Kidney epithelial cell (primary cell): ENCODE results near the gene CHAC1. TPM values are rescaled to one million over a fixed set of nuclear protein-coding genes. Genes with fewer than 3 reads are reported as not detected.

Source experiments
- DNase-seq: peaks from one replicate; pipeline ENCODE4 v3.0.0-alpha.2; 2010; ENCODE audit warnings: low read depth
- H3K27me3 ChIP-seq: 2 replicates; pipeline ENCODE4 v1.6.0; 2011; ENCODE audit warnings: low read length; ENCODE audit not compliant: control insufficient read depth, insufficient read depth
- H3K36me3 ChIP-seq: 2 replicates; pipeline ENCODE4 v1.5.1; 2011; ENCODE audit warnings: low read length; ENCODE audit not compliant: control insufficient read depth, insufficient read depth
- H3K4me3 ChIP-seq: 2 replicates; pipeline ENCODE4 v1.5.1; 2011; ENCODE audit warnings: low read depth, mild to moderate bottlenecking, control low read depth, low read length
- CTCF ChIP-seq: IDR thresholded peaks from 2 replicates; pipeline ENCODE4 v1.5.1; 2011; ENCODE audit warnings: mild to moderate bottlenecking, moderate library complexity, low read length, control low read depth, inconsistent platforms; ENCODE audit not compliant: insufficient read depth, poor library complexity, severe bottlenecking
- total RNA-seq: library from RNA; depleted of rRNA; stranded (reverse); fragments of >200 nt; gene quantifications from 2 replicates; pipeline ENCODE4 v1.2.3, GENCODE V29; 2015

CHAC1 gene
- total RNA-seq, 1 donor from 2014 or later: 84.4 TPM

- H3K27me3 ChIP-seq: peaks cover 52% of the 10 kb centered on the region
- no peak overlapping the region for H3K4me3 ChIP-seq
- no peak for TF ChIP-seq CTCF
- no peaks in the 10 kb centered on the region for H3K36me3 ChIP-seq
- DNase-seq: no peak
Observed at GRCh38 chr15:40933517-40933902, 19.8 kb upstream of the CHAC1 start.

DNA sequence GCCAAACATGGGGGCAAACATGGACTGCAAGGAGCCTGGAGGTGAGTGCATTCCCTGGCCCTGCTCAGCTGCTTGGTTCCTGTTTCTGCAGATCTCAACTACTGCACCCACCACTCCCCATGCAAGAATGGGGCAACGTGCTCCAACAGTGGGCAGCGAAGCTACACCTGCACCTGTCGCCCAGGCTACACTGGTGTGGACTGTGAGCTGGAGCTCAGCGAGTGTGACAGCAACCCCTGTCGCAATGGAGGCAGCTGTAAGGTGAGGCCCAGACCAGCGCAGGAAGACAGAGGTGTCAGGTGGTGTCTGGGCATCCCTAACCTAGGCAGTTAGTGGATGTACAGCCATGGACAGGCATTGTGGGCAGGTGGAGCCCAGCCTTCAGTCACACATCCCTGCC, 18.8 kb upstream of the CHAC1 start:
- no peak for TF ChIP-seq CTCF
- H3K4me3 ChIP-seq: no peak overlapping the region
- H3K36me3 ChIP-seq: no peaks in the 10 kb centered on the region

GRCh38 chr15:40936234-40936708, 17.0 kb upstream of the CHAC1 start:
- no peak for TF ChIP-seq CTCF
- Histone ChIP-seq H3K4me3 (no peak overlapping the region), H3K27me3 (peaks cover 26% of the 10 kb centered on the region), H3K36me3 (no peaks in the 10 kb centered on the region)
- no peak for DNase-seq

More for the DNA sequence above, 18.8 kb upstream of the CHAC1 start:
- peaks cover 43% of the 10 kb centered on the region for H3K27me3 ChIP-seq
- no peak for DNase-seq

DNA sequence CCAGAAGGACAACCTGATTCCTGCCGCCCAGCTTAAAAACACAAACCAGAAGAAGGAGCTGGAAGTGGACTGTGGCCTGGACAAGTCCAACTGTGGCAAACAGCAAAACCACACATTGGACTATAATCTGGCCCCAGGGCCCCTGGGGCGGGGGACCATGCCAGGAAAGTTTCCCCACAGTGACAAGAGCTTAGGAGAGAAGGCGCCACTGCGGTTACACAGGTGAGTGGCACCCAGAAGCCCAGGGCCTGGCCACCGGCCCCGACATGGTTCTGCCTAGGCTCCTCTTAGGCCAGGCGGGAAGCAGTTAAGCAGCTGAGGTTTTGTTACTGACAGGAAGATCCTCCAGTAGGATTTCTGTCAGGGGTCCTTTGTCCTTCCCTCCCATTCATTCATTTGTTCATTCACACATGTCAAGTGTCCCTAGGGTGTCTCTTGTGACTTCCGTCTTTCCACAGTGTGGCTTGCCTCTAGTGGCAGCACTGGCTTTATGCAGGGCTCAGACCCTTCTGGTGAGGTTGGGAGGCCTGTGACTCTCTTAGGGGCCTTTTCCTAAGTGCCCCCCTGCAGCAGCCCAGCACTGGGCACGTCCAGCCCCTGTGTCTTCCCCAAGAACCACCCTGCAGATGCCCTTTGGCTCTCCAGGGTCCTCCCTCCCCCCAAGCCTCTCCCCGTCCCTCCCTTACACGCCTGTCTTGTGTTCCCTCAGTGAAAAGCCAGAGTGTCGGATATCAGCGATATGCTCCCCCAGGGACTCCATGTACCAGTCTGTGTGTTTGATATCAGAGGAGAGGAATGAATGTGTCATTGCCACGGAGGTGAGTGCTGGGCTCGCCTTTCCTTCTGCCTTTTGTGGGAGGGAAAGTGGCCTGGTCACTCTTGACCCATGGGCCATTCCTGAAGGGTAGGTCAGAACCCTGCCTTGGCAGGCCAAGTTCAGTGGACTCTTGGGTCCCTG, 16.3 kb upstream of the CHAC1 start:
- no peak for TF ChIP-seq CTCF
- Histone ChIP-seq H3K36me3 (no peaks in the 10 kb centered on the region), H3K4me3 (no peak overlapping the region), H3K27me3 (peaks cover 18% of the 10 kb centered on the region)
- no peak for DNase-seq

DNA sequence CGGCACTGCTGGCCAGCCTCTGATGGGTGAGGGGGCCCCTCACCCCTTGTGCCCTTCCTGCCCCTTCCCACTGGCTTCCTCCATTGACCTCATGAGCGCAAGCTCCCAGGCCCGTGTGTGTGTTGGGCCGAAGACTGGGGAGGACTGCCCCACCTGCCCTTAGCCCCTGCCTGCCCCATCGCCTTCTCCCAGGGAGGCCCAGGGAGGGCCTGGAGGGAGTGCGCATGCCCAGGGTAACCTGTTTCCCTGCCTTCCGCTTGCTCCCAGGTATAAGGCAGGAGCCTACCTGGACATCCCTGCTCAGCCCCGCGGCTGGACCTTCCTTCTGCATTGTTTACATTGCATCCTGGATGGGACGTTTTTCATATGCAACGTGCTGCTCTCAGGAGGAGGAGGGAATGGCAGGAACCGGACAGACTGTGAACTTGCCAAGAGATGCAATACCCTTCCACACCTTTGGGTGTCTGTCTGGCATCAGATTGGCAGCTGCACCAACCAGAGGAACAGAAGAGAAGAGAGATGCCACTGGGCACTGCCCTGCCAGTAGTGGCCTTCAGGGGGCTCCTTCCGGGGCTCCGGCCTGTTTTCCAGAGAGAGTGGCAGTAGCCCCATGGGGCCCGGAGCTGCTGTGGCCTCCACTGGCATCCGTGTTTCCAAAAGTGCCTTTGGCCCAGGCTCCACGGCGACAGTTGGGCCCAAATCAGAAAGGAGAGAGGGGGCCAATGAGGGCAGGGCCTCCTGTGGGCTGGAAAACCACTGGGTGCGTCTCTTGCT, 15.3 kb upstream of the CHAC1 start:
- peak; percentile 64 for TF ChIP-seq CTCF
- Histone ChIP-seq H3K27me3 (peaks cover 10% of the 10 kb centered on the region), H3K36me3 (no peaks in the 10 kb centered on the region), H3K4me3 (no peak overlapping the region)
- no peak for DNase-seq
